GM18867 (cell line): ENCODE data around the gene NIP7.

Source experiments
- ATAC-seq: cut with Tn5 transposase; IDR thresholded peaks from one replicate; pipeline ENCODE4 v1.9.1; 2021; ENCODE audit warnings: mild to moderate bottlenecking, moderate library complexity; ENCODE audit not compliant: unreplicated experiment

Gene NIP7

DNA sequence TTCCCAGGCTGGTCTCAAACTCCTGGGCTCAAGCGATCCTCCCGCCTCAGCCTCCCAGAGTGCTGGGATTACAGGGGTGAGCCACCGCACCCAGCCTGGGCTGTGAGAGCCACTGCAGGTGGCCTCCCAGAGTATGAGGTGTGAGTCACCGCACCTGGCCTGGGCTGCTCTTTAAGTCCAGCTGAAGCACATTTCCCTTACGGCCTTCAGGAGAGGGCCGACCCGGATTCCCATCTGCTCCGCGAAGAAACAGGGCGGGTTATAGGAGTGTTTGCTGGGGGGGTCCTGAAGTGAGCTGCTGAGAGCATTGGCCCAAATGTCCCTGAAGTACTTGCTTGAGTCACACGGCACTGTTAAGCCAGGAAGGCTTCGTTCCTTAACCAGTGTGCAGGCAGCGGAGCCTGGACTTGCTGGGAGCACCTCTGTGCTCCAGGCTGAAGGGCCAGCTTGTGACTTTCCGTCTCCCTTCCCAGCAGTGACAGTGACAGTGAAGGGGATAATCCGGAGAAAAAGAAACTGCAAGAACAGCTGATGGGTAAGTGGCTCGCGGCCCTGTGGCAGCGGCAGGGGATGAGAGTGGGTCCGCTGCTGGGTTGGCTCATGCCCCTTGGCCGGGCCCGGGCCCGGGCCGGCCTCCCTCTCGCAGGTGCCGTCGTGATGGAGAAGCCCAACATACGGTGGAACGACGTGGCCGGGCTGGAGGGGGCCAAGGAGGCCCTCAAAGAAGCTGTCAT is 21.2 kb upstream of the NIP7 start:
- no peak for ATAC-seq

- no peak for ATAC-seq
These were observed 20.7 kb upstream of the NIP7 start for GRCh38 chr16:69318911-69319289.

DNA sequence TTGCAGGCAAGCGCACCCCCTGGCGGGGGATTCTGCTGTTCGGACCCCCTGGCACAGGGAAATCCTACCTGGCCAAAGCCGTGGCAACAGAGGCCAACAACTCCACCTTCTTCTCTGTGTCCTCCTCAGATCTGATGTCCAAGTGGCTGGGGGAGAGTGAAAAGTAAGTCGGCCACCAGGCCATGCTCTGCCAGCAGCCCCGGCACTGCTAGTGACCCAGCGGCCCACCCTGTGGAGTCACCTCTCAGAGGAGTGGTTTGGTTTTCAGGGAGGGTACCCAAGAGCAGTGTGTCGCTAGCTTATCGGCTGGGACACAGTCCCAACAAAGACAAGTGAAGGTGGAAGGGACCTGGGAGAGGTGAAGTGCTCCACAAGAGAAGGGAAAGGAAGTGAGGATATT is 20.2 kb upstream of the NIP7 start:
- no peak for ATAC-seq

GRCh38 chr16:69319826-69320739 is 19.5 kb upstream of the NIP7 start:
- no peak for ATAC-seq

- no peak for ATAC-seq
These were observed 18.9 kb upstream of the NIP7 start for GRCh38 chr16:69320740-69321073.

GRCh38 chr16:69321080-69321479 is 18.5 kb upstream of the NIP7 start:
- ATAC-seq: no peak

DNA sequence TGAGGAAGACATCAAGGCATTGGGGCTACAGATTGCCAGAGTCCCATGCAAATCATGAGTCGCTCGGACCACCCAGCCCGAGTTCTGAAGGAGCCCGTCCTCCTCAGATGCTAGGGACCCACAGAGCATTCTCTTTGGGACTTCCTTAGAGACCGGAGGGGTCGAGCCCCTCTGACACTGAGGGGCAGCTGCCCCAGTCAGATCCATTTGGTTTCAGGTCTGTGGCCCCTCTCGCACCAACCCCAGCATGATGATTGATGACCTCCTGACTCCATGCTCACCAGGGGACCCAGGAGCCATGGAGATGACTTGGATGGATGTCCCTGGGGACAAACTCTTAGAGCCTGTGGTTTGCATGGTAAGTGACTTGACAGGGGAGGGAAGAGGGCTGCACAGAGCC is 17.2 kb upstream of the NIP7 start:
- no peak for ATAC-seq

DNA sequence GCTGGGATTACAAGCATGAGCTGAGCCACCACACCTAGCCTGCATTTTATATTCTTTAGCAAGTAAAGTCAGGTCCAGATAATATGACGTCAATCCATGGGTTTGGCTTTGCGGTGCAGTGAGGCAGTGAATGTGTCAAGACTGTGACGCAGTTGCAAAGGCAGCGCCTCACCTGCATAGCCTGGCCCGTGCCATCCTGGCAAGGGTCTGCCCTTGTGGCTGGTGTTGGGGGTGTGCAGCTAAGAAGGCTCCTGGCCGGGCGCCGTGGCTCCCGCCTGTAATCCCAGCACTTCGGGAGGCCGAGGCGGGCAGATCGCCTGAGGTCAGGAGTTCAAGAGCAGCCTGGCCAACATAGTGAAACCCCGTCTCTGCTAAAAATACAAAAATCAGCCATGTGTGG is 16.2 kb upstream of the NIP7 start:
- no peak for ATAC-seq

GRCh38 chr16:69324013-69324531 is 15.5 kb upstream of the NIP7 start:
- ATAC-seq: no peak

DNA sequence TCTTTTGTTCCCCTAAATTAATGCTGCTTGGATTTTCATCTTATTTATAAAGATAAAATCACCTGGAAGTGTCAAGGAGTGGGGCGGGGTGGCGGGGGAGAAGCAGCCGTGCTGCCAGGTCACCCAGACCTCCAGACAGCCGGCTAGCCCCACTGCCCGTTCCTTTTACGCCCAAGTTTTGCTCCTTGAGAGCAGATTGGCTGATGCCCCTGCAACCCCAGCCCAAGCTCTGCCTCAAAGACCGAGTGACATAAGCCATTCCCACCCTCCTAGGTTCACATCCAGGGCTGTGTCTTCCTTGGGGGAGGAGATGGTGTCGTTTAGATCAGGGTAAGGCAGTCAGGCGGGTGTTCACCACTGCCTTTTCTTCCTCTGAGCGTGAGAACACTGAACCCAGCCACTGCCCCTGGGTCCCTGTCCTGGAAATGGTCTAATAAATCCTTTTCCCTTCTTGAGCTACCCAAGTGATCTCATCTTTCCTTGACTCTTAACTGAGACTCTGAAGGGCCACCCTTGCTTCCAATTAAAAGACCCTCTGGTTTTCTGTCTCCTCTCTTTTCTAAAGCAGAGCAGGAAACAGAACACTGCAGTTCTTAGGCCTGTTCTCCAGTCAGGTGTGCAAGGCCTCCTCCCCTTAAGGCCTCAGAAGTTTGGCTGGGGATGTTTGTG is 14.9 kb upstream of the NIP7 start:
- no peak for ATAC-seq

DNA sequence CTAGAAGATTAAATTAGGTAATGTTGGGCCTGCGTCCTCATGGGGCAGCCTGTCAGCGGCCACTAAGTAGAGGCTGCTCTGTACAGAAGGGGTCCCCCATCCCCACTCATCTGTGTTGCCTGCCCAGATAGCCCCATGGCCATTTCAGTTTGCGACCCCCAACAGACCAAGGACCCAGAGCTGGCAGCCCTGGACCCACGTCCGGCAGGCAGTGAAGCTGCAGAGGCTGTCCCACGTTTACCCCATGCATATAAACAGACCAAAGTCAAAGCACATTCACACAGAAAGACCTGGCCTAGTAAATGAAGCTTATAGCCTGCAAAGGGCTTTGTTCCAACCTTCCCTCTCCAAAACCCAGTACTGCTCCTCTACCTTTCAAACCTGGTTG is 13.8 kb upstream of the NIP7 start:
- no peak for ATAC-seq

- ATAC-seq: no peak
These were observed 13.2 kb upstream of the NIP7 start for GRCh38 chr16:69326172-69326873.

DNA sequence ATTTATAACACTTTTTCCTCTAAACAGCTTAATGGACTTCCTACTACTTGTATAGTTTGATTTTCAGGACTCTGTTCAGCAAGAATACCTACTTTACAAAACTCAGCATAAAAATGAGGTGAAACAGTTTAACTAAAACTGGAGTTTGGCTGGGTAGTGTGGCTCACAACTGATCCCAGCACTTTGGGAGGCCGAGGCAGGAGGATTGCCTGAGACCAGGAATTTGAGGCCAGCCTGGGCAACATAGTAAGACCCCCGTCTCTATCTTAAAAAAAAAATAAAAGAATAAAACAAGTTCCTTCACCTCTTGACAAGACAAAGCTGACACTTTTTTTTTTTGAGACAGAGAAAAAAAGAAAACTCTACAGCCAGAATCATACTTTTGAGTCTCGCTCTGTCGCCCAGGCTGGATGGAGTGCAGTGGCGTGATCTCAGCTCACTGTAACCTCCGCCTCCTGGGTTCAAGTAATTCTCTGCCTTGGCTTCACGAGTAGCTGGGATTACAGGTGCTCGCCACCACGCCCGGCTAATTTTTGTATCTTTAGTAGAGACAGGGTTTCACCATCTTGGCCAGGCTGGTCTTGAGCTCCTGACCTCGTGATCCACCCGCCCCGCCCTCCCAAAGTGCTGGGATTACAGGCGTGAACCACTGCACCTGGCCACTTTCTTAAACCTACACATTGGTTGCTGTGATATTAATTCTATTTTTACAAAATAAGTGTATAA is 11.8 kb upstream of the NIP7 start:
- no peak for ATAC-seq

- no peak for ATAC-seq
These were observed 10.7 kb upstream of the NIP7 start for GRCh38 chr16:69328854-69329316.

DNA sequence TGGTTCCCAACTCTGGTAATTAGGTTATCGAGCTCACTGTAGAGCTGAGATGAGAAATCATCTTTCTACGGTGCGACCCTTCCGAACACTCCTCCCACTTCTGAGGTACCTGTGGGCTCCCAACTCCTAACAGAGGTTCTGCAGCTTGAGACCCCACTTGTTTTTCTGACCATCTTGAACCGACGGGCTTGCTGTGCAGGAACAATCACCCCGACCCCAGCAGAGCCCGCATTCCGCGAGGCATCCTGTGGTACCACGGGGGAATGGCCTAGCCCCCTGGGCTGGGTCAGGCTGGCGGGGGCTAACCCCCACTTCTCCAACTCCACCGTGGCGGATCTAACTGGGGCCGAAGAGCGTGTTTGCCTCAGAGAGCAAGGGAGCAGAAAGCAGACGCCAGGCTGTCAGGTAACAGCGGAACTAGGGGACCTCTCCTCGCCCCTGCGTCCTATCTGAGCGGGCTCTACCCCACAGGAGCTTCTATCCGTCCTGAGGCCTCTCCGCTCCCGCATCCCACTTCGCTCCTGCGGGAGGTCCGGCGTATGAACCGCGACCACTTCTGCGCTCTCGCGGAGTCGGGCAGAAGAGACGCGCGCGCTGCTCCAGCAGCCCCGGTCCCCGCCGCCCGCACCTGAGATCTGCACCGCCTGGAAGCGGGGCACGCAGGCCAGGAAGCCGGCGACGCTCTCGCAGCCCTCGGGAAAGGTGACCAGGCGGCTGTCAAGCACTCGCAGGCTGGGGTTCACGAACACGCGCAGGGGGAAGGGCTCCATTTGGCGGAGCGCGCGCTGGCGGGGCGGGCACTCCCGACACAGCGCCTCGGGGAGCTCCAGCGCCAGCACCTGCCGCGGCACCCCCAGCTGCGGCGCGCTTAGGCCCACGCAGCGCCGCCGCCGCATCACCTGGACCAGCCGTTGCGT is 9.9 kb upstream of the NIP7 start:
- ATAC-seq: peak; percentile 33

- ATAC-seq: peak; percentile 90
These were observed 9.1 kb upstream of the NIP7 start, which contains the start of gene PDF for GRCh38 chr16:69330286-69331109. Gene PDF, minus strand, starts transcription at chr16:69330588. Its CDS starts 18 bp downstream, at chr16:69330570.

- ATAC-seq: no peak
These were observed 4.9 kb upstream of the NIP7 start for GRCh38 chr16:69334696-69335095.
